H9 (cell line): ENCODE data around the gene KIRREL3. TPM values are rescaled to one million over a fixed set of nuclear protein-coding genes. Genes with fewer than 3 reads are reported as not detected.

Source experiments
- DNase-seq: peaks from one replicate; pipeline ENCODE4 v3.0.0-alpha.2; 2017
- H2AFZ ChIP-seq: one replicate; pipeline ENCODE4 v1.6.1; 2013; ENCODE audit warnings: mild to moderate bottlenecking, low read length, control low read depth, moderate library complexity
- H2AK5ac ChIP-seq: 2 replicates; pipeline ENCODE4 v1.6.1; 2013; ENCODE audit warnings: low read length, control low read depth, mixed read lengths; ENCODE audit not compliant: insufficient read length
- H2BK120ac ChIP-seq: one replicate; pipeline ENCODE4 v1.6.1; 2013; ENCODE audit warnings: low read depth, mild to moderate bottlenecking, low read length, control low read depth, inconsistent platforms; ENCODE audit not compliant: poor library complexity, severe bottlenecking
- H2BK12ac ChIP-seq: 2 replicates; pipeline ENCODE4 v1.6.1; 2013; ENCODE audit warnings: low read length, control low read depth, mixed read lengths, low read depth; ENCODE audit not compliant: insufficient read length
- H2BK15ac ChIP-seq: 2 replicates; pipeline ENCODE4 v1.6.1; 2013; ENCODE audit warnings: low read depth, low read length, control low read depth
- H2BK20ac ChIP-seq: one replicate; pipeline ENCODE4 v1.6.1; 2013; ENCODE audit warnings: low read depth, mild to moderate bottlenecking, low read length, control low read depth, inconsistent platforms; ENCODE audit not compliant: poor library complexity, severe bottlenecking
- H2BK5ac ChIP-seq: 2 replicates; pipeline ENCODE4 v1.6.1; 2013; ENCODE audit warnings: low read length, control low read depth, mixed read lengths; ENCODE audit not compliant: insufficient read length
- H3K14ac ChIP-seq: 2 replicates; pipeline ENCODE4 v1.6.1; 2013; ENCODE audit warnings: low read length, control low read depth; ENCODE audit not compliant: insufficient read depth
- H3K18ac ChIP-seq: 2 replicates; pipeline ENCODE4 v1.6.1; 2013; ENCODE audit warnings: low read depth, mild to moderate bottlenecking, mixed read lengths, low read length, control low read depth; ENCODE audit not compliant: insufficient read length
- H3K23ac ChIP-seq: 2 replicates; pipeline ENCODE4 v1.6.1; 2013; ENCODE audit warnings: low read length, control low read depth, mixed read lengths, low read depth; ENCODE audit not compliant: insufficient read length
- H3K23me2 ChIP-seq: 2 replicates; pipeline ENCODE4 v1.6.1; 2013; ENCODE audit warnings: low read depth, mild to moderate bottlenecking, mixed read lengths, low read length, control low read depth; ENCODE audit not compliant: insufficient read length, poor library complexity, severe bottlenecking
- H3K27ac ChIP-seq: 2 replicates; pipeline ENCODE4 v1.5.1; 2013; ENCODE audit warnings: low read length, control low read depth, mixed read lengths, low read depth; ENCODE audit not compliant: insufficient read length
- H3K27me3 ChIP-seq: 2 replicates; pipeline ENCODE4 v1.6.1; 2013; ENCODE audit warnings: low read length, control low read depth, inconsistent platforms; ENCODE audit not compliant: insufficient read depth
- H3K4ac ChIP-seq: 2 replicates; pipeline ENCODE4 v1.6.1; 2013; ENCODE audit warnings: low read depth, mild to moderate bottlenecking, control low read depth, inconsistent platforms, low read length, moderate library complexity
- H3K4me1 ChIP-seq: 2 replicates; pipeline ENCODE4 v1.6.1; 2013; ENCODE audit warnings: low read length, control low read depth, inconsistent platforms; ENCODE audit not compliant: insufficient read depth
- H3K4me2 ChIP-seq: 2 replicates; pipeline ENCODE4 v1.6.1; 2013; ENCODE audit warnings: low read length, control low read depth, mixed read lengths; ENCODE audit not compliant: insufficient read length, insufficient read depth
- H3K56ac ChIP-seq: 2 replicates; pipeline ENCODE4 v1.6.1; 2013; ENCODE audit warnings: low read depth, mild to moderate bottlenecking, mixed read lengths, low read length, control low read depth; ENCODE audit not compliant: insufficient read length
- H3K79me1 ChIP-seq: 2 replicates; pipeline ENCODE4 v1.6.1; 2013; ENCODE audit warnings: low read depth, mild to moderate bottlenecking, moderate library complexity, low read length, control low read depth, inconsistent platforms; ENCODE audit not compliant: insufficient read depth, poor library complexity, severe bottlenecking
- H3K79me2 ChIP-seq: 2 replicates; pipeline ENCODE4 v1.6.1; 2013; ENCODE audit warnings: low read length, control low read depth, inconsistent platforms; ENCODE audit not compliant: insufficient read depth
- H3K9ac ChIP-seq: 2 replicates; pipeline ENCODE4 v1.6.1; 2013; ENCODE audit warnings: low read length, control low read depth, mixed read lengths; ENCODE audit not compliant: insufficient read length; ENCODE audit errors: extremely low read depth
- H3K9me3 ChIP-seq: one replicate; pipeline ENCODE4 v1.6.1; 2013; ENCODE audit warnings: low read depth, low read length, inconsistent platforms; ENCODE audit not compliant: control insufficient read depth
- H3T11ph ChIP-seq: one replicate; pipeline ENCODE4 v1.6.1; 2013; ENCODE audit warnings: mild to moderate bottlenecking, low read length, control low read depth, inconsistent platforms
- H4K20me1 ChIP-seq: one replicate; pipeline ENCODE4 v1.6.1; 2013; ENCODE audit not compliant: control insufficient read depth, insufficient read length, insufficient read depth
- H4K5ac ChIP-seq: 2 replicates; pipeline ENCODE4 v1.6.1; 2013; ENCODE audit warnings: low read depth, mild to moderate bottlenecking, mixed read lengths, low read length, control low read depth; ENCODE audit not compliant: insufficient read length
- H4K8ac ChIP-seq: replicated peaks from 2 replicates; pipeline ENCODE4 v1.6.1; 2013; ENCODE audit warnings: low read length, control low read depth, mixed read lengths, low read depth; ENCODE audit not compliant: insufficient read length
- H4K91ac ChIP-seq: 2 replicates; pipeline ENCODE4 v1.6.1; 2013; ENCODE audit warnings: low read depth, mild to moderate bottlenecking, moderate library complexity, mixed read lengths, low read length, control low read depth; ENCODE audit not compliant: insufficient read length
- H3K27ac Mint-ChIP-seq, 3 experiments: 2 replicates in 2 of 3; 3 replicates in 1 of 3; pipeline ENCODE4 v1.8.0; 2020 to 2021; ENCODE audit warnings: mixed read lengths in 3 of 3, mild to moderate bottlenecking in 1 of 3, moderate library complexity in 1 of 3
- H3K27me3 Mint-ChIP-seq: 2 replicates; pipeline ENCODE4 v1.8.0; 2021; ENCODE audit warnings: low read depth, mild to moderate bottlenecking, moderate library complexity, mixed read lengths
- H3K36me3 Mint-ChIP-seq, 3 experiments: 2 replicates in 2 of 3; 3 replicates in 1 of 3; pipeline ENCODE4 v1.8.0; 2020 to 2021; ENCODE audit warnings: low read depth in 3 of 3, mixed read lengths in 3 of 3; ENCODE audit not compliant: insufficient read depth in 1 of 3
- H3K4me1 Mint-ChIP-seq, 2 experiments: 2 replicates each; pipeline ENCODE4 v1.8.0; 2020; ENCODE audit warnings: mixed read lengths in 2 of 2
- H3K4me3 Mint-ChIP-seq, 2 experiments: 2 replicates in 1 of 2; 3 replicates in 1 of 2; pipeline ENCODE4 v1.8.0; 2020 to 2021; ENCODE audit warnings: mild to moderate bottlenecking in 2 of 2, mixed read lengths in 2 of 2, moderate library complexity in 1 of 2
- H3K9me3 Mint-ChIP-seq, 2 experiments: 2 replicates in 1 of 2; 3 replicates in 1 of 2; pipeline ENCODE4 v1.8.0; 2020; ENCODE audit warnings: mild to moderate bottlenecking in 2 of 2, mixed read lengths in 2 of 2, moderate library complexity in 1 of 2
- WGBS: extraction: QIAGEN DNeasy Blood & Tissue Kit; methylation state at CpG from one replicate; pipeline ENCODE4 v1.1.7; 2013; ENCODE audit warnings: missing lambda C conversion rate, low lambda C conversion rate, mixed read lengths; ENCODE audit not compliant: insufficient read length; ENCODE audit errors: extremely low coverage; 5-methylcytosine and 5-hydroxymethylcytosine counted together
- total RNA-seq: library from RNA; stranded (reverse); gene quantifications from 2 replicates; pipeline ENCODE4 v1.2.1, GENCODE V29; 2021
- TF ChIP-seq, protein P1 (sequence below): fragments of 200-600 bp; sonication (generic); conservative IDR thresholded peaks from 3 replicates; pipeline ENCODE4 v1.8.0; 2021; ENCODE audit warnings: antibody characterized with exemption, mild to moderate bottlenecking

KIRREL3 gene
- total RNA-seq, 1 experiment from 2014 or later = 0.17 TPM

GRCh38 chr11:126904520-126904919 lies 96.0 kb downstream of the KIRREL3 start:
- H3K4me3 Mint-ChIP-seq = no peak overlapping the region
- no peak overlapping the region for H3K27ac ChIP-seq
- H3T11ph ChIP-seq = no peak overlapping the region
- no peak for DNase-seq
- no CpG with 5 or more reads among the region's 2 CpGs for WGBS
- H3K23me2 ChIP-seq = no peaks in the 10 kb centered on the region
- H3K27me3 Mint-ChIP-seq = peaks cover 4% of the 10 kb centered on the region
- no peak overlapping the region for H3K27ac Mint-ChIP-seq
- H3K18ac ChIP-seq = no peak overlapping the region
- H4K20me1 ChIP-seq = no peaks in the 10 kb centered on the region
- no peak overlapping the region for H3K9ac ChIP-seq
- H2BK12ac ChIP-seq = no peak overlapping the region
- no peak overlapping the region for H3K14ac ChIP-seq
- H2BK5ac ChIP-seq = no peak overlapping the region
- H3K4me1 ChIP-seq = peaks cover 6% of the 10 kb centered on the region; the same call in 1 of the 2 replicates
- no peak overlapping the region for H4K5ac ChIP-seq
- TF ChIP-seq, protein P1, sequence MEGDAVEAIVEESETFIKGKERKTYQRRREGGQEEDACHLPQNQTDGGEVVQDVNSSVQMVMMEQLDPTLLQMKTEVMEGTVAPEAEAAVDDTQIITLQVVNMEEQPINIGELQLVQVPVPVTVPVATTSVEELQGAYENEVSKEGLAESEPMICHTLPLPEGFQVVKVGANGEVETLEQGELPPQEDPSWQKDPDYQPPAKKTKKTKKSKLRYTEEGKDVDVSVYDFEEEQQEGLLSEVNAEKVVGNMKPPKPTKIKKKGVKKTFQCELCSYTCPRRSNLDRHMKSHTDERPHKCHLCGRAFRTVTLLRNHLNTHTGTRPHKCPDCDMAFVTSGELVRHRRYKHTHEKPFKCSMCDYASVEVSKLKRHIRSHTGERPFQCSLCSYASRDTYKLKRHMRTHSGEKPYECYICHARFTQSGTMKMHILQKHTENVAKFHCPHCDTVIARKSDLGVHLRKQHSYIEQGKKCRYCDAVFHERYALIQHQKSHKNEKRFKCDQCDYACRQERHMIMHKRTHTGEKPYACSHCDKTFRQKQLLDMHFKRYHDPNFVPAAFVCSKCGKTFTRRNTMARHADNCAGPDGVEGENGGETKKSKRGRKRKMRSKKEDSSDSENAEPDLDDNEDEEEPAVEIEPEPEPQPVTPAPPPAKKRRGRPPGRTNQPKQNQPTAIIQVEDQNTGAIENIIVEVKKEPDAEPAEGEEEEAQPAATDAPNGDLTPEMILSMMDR = no peak
- no peak overlapping the region for H3K4me2 ChIP-seq
- no peaks in the 10 kb centered on the region for H3K9me3 ChIP-seq
- no peak overlapping the region for H4K8ac ChIP-seq
- H3K9me3 Mint-ChIP-seq = no peaks in the 10 kb centered on the region
- H2BK20ac ChIP-seq = no peak overlapping the region
- no peak overlapping the region for H3K56ac ChIP-seq
- no peak overlapping the region for H2BK120ac ChIP-seq
- no peak overlapping the region for H3K4ac ChIP-seq
- H3K79me2 ChIP-seq = no peaks in the 10 kb centered on the region
- peaks cover 7 to 8% of the 10 kb centered on the region in 2 experiments for H3K4me1 Mint-ChIP-seq
- H3K79me1 ChIP-seq = no peaks in the 10 kb centered on the region
- H3K27me3 ChIP-seq = no peaks in the 10 kb centered on the region
- H2AFZ ChIP-seq = no peak overlapping the region
- H4K91ac ChIP-seq = no peak overlapping the region
- H2AK5ac ChIP-seq = no peak overlapping the region
- no peak overlapping the region for H2BK15ac ChIP-seq
- no peaks in the 10 kb centered on the region for H3K36me3 Mint-ChIP-seq
- H3K23ac ChIP-seq = no peak overlapping the region
